Stimulated activated CD4-positive, alpha-beta T cell treated with anti-CD3 and anti-CD28 coated beads, Interleukin-4, amount 100 ng/mL, for 1 hour (primary cell): Measurements from ENCODE around the gene STRAP.

ENCODE experiments used
- DNase-seq: peaks from one replicate; pipeline ENCODE4 v3.0.0-alpha.2; 2020

The STRAP gene, protein sequence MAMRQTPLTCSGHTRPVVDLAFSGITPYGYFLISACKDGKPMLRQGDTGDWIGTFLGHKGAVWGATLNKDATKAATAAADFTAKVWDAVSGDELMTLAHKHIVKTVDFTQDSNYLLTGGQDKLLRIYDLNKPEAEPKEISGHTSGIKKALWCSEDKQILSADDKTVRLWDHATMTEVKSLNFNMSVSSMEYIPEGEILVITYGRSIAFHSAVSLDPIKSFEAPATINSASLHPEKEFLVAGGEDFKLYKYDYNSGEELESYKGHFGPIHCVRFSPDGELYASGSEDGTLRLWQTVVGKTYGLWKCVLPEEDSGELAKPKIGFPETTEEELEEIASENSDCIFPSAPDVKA

DNA sequence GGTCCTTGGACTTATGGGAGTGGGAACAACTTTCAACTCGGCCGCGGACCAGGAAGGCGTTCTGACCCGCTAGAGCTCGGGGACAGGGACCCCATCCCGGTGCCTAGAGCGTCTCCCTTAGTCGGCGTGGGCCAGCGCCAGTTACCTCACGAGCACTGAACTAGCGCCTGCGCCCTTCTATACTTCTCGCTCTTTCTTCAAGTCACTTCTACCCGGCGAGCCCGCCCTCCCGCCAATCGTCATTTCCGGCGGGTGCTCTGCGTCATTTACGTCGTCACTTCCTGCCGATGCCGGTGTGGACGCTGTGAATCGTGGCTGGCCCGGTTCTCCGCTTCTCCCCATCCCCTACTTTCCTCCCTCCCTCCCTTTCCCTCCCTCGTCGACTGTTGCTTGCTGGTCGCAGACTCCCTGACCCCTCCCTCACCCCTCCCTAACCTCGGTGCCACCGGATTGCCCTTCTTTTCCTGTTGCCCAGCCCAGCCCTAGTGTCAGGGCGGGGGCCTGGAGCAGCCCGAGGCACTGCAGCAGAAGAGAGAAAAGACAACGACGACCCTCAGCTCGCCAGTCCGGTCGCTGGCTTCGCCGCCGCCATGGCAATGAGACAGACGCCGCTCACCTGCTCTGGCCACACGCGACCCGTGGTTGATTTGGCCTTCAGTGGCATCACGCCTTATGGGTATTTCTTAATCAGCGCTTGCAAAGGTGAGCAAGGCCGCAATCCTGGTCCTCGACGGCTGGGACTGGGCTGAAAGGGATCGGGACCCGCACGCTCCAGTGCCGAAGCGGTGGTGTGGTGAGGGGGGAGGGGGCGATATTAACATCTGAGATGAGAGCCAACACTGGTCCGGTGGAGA is at the start of gene STRAP:
STRAP (plus strand) TSS at position 270 of the 854 bp plus-strand sequence; CDS start at position 591, 321 bp downstream.
- peak; percentile 93 for DNase-seq

DNA sequence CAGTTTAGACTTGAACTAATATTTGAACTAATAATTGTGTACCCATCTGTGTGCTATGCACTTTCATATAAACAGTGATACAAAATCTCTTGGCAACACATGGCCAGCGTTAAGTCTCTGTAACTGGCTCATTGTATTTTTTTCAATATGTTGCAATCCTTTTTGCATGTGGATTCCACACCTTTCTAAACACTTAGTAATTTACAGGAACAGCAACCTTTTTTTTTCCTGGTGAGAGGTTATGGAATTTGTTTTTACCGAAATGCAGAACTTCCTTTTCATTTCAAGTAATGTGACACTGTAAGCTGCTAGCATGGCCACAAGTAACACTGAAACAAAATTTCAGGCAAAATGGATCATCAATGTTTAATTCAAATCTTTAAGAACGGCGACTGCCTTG is 47.6 kb upstream of the STRAP start:
- DNase-seq, result no peak

DNA sequence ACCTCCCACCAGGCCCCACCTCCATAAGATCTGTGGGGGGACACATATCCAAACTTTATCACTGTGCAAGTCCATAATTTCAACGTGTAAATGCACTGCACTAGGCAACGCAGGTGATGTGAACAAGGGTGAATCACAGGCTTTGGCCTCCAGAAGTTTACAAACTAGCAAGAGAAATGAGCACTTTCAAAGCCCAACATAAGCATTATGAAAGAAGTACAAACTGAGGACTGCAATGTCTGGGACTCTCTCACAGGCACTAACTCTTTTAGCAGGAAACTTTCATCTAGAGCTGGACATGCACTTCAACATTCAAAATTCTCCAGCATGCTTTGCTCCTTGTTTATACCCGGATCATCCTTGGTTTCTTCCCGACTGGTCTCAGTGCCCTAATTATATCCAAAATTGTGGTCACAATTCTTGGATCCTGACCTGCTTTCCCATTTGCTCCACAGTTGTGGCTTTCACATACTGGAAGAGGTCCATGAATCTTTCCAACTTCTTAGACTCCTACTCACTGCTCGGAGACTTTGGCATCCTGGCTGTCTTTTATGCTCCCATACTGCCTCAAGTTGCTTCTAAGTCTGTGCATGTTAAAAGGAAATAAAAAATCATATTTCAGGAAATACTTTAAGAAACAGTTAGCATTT is 44.9 kb upstream of the STRAP start:
- DNase-seq, result no peak

DNA sequence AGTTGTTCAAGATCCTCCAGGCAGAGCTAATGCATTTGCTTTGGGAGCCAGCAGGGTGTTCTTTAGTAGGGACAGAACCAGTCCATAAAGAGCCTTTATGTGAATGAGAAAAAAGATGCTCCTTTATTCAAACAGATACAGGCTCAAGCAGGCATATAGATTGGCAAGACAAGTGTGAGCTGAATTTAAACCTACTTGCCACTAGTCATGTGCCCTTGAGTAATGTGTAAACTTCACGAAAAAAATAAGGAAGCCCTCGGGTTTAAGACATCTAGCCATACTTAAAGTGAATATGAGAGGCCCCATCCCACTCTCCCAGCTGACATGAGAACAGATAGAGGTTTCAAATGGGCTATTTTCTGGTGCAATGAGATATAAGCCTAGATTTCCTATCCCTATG is 43.1 kb upstream of the STRAP start:
- no peak for DNase-seq

DNA sequence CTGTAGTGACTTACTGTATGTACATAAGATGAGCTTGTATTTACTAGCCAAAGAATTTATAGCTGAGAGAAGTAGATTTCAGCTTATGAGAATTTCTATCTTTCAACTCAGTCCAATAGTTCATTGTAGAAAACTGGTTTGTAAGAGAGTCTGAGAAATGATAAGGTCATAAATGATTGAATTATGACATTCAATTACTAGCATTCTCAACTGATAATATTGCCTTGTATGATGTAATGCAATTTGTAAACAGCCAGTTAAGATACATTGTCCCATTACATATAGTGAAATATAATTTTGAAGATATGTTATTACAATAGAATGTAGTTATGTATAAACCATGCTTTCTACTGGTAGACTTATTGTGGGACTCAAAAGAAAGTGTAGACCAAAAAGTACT is 42.5 kb upstream of the STRAP start:
- DNase-seq, result no peak

DNA sequence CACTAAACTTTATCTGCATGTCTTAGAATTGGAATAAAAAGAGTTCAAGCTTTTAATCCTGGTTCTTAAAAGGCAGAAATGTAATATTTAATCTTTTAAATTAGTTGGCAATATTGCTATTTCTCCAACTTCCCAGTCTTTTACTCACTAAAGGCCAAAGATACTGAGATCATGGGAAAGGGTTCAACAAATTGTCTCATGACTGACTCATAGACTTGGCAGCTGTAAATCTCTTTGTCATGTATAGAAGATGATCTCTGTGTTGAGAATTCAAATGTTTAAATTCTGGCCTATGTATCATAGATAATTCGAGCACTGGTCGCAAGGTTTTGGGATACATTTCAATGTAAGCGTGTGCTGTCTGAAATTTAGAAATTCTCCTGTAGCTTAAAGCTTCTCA is 40.1 kb upstream of the STRAP start:
- no peak for DNase-seq

DNA sequence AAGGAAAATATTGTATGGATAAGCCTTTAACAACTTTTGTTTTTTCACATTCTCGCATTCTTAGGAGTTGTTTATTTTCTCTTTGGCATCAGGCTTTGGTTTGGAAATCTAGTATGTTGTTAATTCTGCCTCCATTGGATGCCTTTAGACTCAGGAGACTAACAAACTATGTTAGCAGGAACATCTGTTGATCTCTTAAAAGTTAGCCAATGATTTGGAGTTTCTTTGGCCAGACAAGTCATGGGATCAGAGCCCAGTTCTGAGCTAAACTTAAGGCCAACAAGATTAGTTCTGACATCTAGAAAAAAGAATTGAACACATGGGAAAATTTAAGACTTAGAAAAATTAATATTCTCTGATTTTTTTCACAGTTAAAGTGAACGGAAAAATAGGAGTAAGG is 35.3 kb upstream of the STRAP start:
- DNase-seq, result no peak

DNA sequence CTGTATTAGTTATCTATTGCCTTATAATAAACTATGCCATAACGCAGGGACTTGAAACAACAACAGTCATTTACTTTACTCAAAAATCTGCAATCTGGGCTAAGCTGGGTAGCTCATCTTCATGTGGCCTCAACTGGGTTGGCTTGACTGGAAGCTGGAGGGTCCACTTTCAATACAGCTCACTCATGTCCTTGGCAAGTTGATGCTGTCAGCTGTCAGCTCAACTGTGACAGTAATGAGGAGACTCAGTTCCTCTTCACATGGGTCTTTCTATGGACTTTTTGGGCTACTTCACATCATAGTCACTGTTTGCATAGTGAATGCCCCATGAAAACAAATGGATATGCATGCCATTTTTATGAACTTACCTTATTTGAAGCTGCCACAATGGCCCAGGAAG is 33.6 kb upstream of the STRAP start:
- no peak for DNase-seq

DNA sequence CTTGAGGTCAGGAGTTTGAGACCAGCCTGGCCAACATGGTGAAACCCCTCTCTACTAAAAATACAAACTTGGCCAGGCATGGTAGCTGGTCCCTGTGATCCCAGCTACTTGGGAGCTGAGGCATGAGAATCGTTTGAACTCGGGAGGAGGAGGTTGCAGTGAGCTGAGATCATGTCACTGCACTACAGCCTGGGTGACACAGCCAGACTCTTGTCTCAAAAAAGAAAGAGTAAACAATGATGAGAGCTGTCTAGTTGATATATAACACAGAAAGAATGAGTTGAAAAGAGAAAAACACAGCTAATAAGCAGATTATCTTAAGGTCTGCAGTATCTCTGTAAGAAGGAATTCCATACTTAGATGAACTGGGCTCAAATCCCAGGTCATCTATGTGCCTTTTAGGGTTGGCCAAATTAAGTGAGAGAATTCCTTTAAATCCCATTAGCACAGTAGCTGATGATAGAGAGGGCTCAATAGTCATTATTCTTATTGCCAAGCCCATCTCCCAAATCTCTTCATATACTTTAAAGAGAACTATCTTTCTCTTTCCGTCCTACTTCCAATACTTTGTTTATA is 31.1 kb upstream of the STRAP start:
- DNase-seq, result no peak

DNA sequence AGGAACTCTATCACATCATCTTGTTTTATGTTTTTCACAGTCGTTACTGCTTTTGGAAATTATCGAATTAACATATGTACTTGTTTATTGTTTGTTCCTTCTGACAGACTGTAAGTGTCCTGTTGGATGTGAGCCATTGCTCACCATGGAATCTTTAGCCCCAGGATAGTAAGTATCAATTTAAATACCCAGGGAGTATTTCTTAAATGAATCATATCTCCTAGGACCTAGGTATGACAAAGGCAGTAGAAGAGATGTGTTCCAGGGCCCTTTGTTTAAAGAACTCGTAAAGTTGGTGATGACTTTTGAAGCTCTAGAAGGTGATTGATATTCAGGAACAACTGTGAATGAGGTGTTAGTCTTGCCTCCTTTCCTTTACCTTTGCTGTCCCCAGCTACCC is 30.3 kb upstream of the STRAP start:
- DNase-seq, result no peak

DNA sequence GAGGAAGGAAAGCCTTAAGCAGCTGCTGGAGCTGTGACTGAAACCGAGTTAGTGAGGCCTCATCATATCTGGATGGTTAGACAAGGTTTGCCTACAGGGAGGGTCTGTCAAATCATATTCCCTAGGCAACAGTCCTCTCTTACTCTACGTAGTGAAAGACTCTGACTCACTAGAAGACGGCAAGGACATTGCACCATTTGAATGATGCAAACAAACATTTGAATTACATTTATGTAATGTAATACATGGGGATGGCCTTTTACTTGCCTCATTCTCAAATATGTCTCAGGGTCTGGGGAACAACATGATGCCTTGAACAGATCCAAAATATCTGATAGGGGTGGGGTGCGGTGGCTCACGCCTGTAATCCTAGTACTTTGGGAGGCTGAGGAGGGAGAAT is 29.8 kb upstream of the STRAP start:
- DNase-seq, result no peak

DNA sequence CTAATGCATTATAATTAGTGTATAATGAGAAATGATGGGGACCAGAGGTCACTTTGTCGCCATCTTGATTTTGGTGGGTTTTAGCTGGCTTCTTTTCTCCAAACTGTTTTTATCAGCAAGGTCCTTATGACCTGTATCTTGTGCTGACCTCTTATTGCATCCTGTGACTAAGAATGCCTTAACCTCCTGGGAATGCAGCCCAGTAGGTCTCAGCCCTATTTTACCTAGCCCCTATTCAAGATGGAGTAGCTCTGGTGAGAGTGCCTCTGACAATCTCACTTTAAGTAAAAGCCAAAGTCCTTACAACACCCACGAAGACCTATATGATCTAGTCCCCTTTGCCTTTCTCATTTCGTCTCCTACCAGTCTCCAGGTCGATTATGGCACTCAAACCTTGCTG is 28.3 kb upstream of the STRAP start:
- DNase-seq, result no peak

DNA sequence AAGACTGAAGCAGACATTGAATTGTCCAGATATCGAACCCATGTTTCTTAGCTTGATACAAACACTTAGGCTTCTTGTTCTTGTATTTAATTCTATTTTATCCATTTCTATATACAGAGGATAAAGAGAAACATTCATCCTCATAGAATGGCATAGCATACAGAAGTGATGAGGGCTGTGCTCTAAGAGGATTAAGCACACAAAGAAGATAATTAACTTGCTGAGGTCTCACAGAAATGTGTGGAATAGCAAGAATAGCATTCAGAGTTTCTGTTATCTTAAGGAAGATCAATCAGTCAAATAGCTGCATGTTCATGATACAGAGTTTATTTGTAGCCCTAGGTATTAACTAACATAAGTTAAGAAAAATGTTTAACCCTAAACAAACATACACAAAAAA is 27.3 kb upstream of the STRAP start:
- DNase-seq, result no peak

DNA sequence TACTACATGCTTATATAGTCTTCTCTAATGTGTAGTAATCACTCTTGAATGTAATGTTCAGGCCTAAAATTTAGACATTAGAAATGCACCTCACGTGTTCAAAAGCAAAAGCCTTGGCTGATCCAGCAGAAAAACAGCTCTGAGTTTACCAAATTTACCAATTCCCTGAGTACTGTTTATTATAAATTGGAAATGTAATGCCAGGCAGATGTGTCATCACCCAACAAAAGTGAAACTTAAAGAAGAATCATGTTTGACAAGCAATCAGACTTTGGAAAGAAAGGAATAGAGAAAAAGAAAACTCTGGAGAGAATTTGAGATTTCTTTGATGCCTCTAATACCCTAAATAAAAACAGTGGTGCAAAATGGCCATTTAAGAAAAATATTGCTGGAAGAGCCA is 26.5 kb upstream of the STRAP start:
- no peak for DNase-seq

DNA sequence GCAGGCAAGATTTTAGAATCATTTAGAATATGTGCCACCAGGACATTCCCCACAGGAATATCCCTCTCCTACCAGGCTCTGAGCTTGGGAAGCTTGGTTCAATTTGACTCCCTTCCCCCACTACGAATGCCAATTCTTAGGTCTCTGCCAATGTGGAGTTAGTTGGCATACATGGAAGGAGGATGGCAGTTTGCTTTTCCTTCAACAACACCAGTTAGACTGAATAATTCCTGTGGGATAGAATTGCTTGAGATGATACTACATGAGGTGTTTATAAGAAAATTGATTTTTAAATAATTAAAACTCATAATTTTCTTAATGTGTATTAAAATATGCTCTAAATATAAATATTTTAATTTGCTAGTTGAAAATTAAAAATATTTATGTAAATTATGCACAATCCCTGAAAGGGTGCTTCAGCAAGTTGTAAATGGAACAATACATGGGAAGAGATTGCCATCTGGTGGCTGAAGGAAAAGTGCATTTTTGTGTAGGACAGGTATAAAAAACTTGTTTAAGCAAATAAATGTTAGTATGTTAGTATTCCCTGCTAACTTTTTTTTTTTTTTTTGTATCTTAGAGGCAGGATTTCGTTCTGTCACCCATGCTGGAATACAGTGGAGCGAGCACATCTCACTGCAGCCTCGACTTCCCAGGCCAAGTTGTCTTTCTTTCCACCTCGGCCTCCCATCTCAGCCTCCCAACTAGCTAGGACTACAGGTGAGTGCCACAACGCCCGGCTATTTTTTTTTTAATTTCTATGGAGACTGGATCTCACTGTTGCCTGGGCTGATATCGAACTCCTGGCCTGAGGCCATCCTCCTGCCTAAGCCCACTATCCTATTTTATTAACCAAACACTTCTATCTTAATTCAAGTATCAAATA is 25.8 kb upstream of the STRAP start:
- no peak for DNase-seq

DNA sequence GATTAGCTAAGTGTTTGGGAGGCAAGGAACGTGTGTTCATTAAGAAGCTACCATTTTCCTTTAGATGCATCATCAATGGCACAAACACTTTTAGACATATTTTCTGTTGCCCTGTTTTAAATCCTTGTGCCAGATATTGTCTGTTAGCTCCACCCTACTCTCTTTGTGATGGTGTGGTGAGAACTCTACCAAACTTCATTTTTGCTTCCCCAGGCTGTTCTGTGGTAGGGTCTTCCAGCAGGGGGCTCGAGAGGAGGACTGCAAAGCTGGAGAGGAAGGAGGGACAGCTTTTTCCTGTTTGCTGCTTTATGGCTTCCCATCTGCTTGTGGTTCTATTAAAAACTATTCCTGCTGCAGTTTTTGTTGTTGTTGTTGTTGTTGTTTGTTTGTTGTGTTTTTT is 23.8 kb upstream of the STRAP start:
- DNase-seq, result no peak

DNA sequence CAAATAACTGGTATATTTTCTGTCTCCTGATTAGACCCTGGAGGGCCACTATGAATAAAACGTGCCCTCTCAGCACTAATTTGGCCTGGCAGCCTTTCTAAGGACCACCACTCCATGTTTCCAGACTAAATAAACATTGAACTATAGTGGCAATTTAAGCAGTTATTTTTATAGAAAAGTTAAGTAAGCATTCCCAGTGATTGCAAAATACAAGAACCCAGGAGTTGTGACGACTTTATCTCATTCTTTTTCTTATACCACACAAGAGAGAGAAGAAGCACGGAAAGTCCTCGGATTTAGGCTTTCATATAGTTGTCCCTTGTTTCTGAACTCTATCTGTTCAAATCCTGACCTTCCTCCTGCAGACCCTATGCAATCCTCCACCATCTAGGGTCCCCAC is 23.1 kb upstream of the STRAP start:
- DNase-seq, result no peak

DNA sequence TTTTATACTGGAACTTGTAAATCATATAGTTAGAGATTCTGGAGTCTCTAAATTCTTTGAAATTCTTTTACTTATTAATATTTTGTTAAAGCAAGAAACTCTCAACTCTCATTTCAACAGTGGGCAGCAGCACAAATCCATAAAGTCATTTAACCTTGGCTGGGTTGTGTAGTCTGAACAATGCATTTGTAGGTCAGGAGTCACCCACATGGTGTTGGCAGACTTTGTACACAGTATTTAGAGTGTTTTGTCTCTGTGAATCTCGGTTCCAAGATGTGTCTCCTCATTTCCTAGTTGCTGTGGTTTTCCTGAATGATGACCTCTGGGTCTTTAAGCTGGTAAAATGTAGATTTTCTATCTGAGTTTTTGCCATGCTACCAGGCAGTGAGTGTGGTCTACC is 20.8 kb upstream of the STRAP start:
- no peak for DNase-seq

DNA sequence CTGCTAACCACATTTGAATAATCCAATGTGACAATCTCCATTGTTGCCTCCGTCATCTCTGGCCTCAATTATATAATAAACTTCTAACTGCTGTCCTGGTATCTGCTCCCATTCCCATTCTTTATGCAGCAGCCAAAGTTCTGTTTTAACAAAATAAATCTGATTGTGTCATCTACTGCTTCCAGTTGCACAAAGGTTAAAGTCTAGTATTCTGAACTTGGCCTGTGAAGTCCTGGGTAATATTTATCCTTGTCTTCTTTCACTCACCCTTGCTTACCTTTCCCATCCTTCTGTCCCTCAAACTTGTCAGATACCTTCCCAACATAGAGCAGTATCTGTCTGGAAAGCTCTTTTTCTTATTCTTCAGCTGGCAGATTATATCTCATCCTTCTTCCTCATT is 19.3 kb upstream of the STRAP start:
- DNase-seq, result no peak

DNA sequence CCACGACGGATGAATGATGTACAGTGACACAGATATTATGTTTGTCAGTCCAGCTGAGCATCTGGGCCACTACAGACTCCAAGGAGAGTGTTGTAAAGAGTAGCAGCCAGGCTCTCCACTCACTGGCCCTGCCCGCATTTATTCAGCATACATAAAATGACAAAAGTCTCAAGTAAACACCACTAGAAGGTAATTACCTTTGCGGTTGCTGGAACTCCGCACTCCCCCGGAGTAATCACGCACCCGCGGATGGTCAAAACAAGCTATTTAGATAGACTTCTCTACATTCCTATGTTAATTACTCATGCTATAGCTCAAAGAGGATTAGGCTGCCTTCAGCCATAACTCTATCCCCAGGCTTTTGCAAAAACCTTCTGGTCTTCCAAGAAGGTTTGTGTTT is 18.8 kb upstream of the STRAP start:
- DNase-seq, result no peak

DNA sequence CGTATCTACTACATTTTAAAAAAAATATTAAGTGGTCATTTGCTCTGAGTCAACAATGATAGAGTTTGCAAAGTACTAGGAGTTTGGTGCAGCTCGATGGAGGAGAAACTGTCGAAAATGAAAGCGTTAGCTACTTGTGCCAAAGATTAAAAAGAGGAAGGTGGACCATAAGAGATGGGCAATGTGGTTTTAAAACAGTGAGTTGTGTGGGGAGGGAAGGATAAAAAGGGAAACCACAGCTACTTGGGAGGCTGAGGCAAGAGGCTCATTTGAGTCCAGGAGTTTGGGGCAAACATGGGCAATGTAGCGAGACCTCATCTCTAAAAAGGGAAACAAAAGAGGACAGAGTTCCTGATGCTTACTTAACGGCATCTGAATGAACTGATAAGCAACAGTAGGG is 18.2 kb upstream of the STRAP start:
- DNase-seq, result no peak

DNA sequence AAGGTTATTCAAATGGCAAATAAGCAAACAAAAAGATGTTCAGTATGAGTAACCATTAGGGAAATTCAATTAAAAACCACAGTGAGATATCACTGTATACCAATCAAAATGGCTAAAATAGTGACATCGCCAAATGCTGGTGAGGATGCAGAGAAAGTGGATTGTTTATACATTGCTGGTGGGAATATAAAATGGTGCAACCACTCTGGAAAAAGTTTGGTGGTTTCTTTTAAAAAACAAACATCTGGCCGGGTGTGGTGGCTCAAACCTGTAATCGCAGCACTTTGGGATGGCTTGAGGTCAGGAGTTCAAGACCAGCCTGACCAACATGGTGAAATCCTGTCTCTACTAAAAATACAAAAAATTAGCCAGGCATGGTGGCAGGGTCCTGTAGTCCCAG is 14.0 kb upstream of the STRAP start:
- DNase-seq, result no peak

DNA sequence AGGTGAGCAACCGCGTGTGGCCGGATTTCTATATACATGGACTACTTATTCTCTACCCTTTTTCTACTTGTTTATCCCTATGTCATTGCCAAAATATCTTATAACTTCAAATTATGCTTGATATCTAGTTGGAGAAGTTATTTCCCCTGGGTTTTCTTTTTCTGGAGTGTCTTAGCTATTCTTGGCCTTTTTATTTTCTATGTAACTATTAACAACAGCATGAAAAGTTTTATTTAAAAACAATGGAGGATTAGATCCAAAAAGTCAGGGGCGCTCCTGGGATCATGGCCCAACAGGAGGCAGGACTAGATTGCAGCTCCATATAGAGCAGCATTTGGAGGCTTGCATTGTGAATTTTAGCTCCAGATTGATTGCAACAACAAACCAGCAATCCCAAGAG is 8.6 kb upstream of the STRAP start:
- no peak for DNase-seq
